HK-2 (cell line): ENCODE results near the gene SDR9C7.

Experiments used
- DNase-seq: peaks from one replicate; pipeline ENCODE4 v3.0.0-alpha.2; 2018; ENCODE audit not compliant: unreplicated experiment

SDR9C7 gene

GRCh38 chr12:56877195-56878009, 56.8 kb downstream of the SDR9C7 start:
- no peak for DNase-seq

GRCh38 chr12:56874821-56875220, 59.4 kb downstream of the SDR9C7 start:
- no peak for DNase-seq

GRCh38 chr12:56873382-56873781, 60.8 kb downstream of the SDR9C7 start:
- DNase-seq, result no peak
